MM.1S (cell line): ENCODE measurements around the gene COMTD1.

Experiments used
- EZH2 ChIP-seq: fragments of 300-600 bp; sonication (generic); optimal IDR thresholded peaks from 2 replicates; pipeline ENCODE3; 2017; ENCODE audit warnings: low read depth, mild to moderate bottlenecking, antibody characterized with exemption, low read length, mixed read lengths
- TF ChIP-seq, protein P1 (sequence below): fragments of 300-600 bp; sonication (generic); IDR thresholded peaks from 2 replicates; pipeline ENCODE4 v1.5.1; 2016; ENCODE audit warnings: antibody characterized with exemption, low read length, mixed read lengths

DNA sequence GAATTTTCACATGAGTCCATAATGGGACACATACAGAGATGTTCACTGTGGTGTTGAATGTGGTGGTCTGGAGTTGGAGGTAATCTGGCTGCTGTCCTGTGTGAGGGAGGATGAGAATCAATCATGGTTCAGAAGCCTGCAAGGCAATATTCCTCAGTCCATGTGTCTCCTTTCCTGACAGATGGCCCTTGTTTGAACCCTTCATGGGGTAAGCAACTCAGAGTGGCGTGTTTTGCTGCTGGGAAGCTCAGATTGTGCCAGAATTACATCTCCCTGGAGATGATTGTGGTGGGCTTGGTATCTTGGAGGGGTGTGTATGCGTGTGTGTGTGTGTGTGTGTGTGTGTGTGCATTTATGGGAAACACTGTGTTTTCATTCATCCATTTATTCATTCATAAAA is 44.5 kb upstream of the COMTD1 start:
- TF ChIP-seq, protein P1, sequence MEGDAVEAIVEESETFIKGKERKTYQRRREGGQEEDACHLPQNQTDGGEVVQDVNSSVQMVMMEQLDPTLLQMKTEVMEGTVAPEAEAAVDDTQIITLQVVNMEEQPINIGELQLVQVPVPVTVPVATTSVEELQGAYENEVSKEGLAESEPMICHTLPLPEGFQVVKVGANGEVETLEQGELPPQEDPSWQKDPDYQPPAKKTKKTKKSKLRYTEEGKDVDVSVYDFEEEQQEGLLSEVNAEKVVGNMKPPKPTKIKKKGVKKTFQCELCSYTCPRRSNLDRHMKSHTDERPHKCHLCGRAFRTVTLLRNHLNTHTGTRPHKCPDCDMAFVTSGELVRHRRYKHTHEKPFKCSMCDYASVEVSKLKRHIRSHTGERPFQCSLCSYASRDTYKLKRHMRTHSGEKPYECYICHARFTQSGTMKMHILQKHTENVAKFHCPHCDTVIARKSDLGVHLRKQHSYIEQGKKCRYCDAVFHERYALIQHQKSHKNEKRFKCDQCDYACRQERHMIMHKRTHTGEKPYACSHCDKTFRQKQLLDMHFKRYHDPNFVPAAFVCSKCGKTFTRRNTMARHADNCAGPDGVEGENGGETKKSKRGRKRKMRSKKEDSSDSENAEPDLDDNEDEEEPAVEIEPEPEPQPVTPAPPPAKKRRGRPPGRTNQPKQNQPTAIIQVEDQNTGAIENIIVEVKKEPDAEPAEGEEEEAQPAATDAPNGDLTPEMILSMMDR = no peak
- TF ChIP-seq EZH2 = no peak
